Panc1 (cell line): ENCODE results near the gene GOLGB1. TPM values are rescaled to one million over a fixed set of nuclear protein-coding genes. Genes with fewer than 3 reads are reported as not detected.

ENCODE experiments used
- ATAC-seq: fragments of 200-7000 bp; cut with Tn5 transposase; 2 replicates; pipeline ENCODE4 v1.9.1; 2020; ENCODE audit warnings: mild to moderate bottlenecking, moderate library complexity
- BruUV-seq: library from RNA; stranded (reverse); fragments of 400-500 nt; replicated peaks from 2 replicates; lab custom pipeline; 2021; lab: Mats Ljungman, UMichigan
- CTCF ChIA-PET: fragments of 300-600 bp; sonication (Branson Sonifier 250); formaldehyde crosslinking; loops from one replicate; lab custom pipeline; 2022; ENCODE audit warnings: antibody characterized with exemption; lab: Charles Lee
- POLR2A ChIA-PET: fragments of 300-600 bp; sonication (Branson Sonifier 250); formaldehyde crosslinking; loops from one replicate; lab custom pipeline; 2022; ENCODE audit warnings: antibody characterized with exemption; lab: Charles Lee
- DNase-seq: peaks from one replicate; pipeline ENCODE4 v3.0.0-alpha.2; 2010; ENCODE audit warnings: low read depth, low spot score
- H3K27ac ChIP-seq: 2 replicates; pipeline ENCODE4 v1.5.1; 2011; ENCODE audit warnings: mild to moderate bottlenecking, low read length, inconsistent platforms
- H3K27me3 ChIP-seq: fragments of 200-500 bp; sonication (Bioruptor generic); 2 replicates; pipeline ENCODE4 v1.6.0; 2014; ENCODE audit warnings: low read length, inconsistent platforms; ENCODE audit not compliant: control insufficient read depth, insufficient read depth
- H3K36me3 ChIP-seq: fragments of 200-500 bp; sonication (Bioruptor generic); 2 replicates; pipeline ENCODE4 v1.5.1; 2014; ENCODE audit warnings: inconsistent platforms, mild to moderate bottlenecking, low read length, moderate library complexity; ENCODE audit not compliant: control insufficient read depth, insufficient read depth
- H3K4me1 ChIP-seq: 2 replicates; pipeline ENCODE4 v1.5.1; 2011; ENCODE audit warnings: inconsistent platforms, mild to moderate bottlenecking, low read length, moderate library complexity; ENCODE audit not compliant: control insufficient read depth, insufficient read depth
- H3K4me3 ChIP-seq, 2 experiments: 2 replicates each; pipeline ENCODE4 v1.5.1; 2011 to 2012; ENCODE audit warnings: low read depth in 2 of 2, low read length in 2 of 2, mild to moderate bottlenecking in 2 of 2, inconsistent platforms in 1 of 2, moderate library complexity in 1 of 2
- H3K9me3 ChIP-seq: fragments of 200-500 bp; sonication (Bioruptor generic); 2 replicates; pipeline ENCODE4 v1.5.1; 2014; ENCODE audit warnings: low read depth, mild to moderate bottlenecking, inconsistent platforms, low read length, moderate library complexity; ENCODE audit not compliant: control insufficient read depth, insufficient read depth
- CTCF ChIP-seq: fragments of 450-650 bp; IDR thresholded peaks from 2 replicates; pipeline ENCODE4 v1.5.1; 2017; ENCODE audit warnings: mild to moderate bottlenecking
- POLR2AphosphoS5 ChIP-seq: IDR thresholded peaks from 2 replicates; pipeline ENCODE4 v1.6.1; 2012; ENCODE audit warnings: mild to moderate bottlenecking, low read depth, low read length, moderate library complexity
- REST ChIP-seq, 2 experiments: IDR thresholded peaks; 2 replicates each; pipeline ENCODE4 v1.6.1; 2011 to 2012; ENCODE audit warnings: low read depth in 2 of 2, control low read depth in 1 of 2, low read length in 1 of 2, mild to moderate bottlenecking in 1 of 2, moderate library complexity in 1 of 2; ENCODE audit not compliant: insufficient read depth in 1 of 2
- SIN3A ChIP-seq: IDR thresholded peaks from 2 replicates; pipeline ENCODE4 v1.6.1; 2012; ENCODE audit warnings: low read depth, mild to moderate bottlenecking, low read length, moderate library complexity, borderline replicate concordance; ENCODE audit not compliant: insufficient read depth
- TCF7L2 ChIP-seq: IDR thresholded peaks from 2 replicates; pipeline ENCODE4 v1.6.1; 2011; ENCODE audit warnings: mild to moderate bottlenecking, low read depth, low read length, inconsistent platforms
- in situ Hi-C: cut with HindIII; loops from 2 replicates; pipeline ENCODE4 v1.10.0; 2016; ENCODE audit warnings: low sequenced_read_pairs, low pct_unique_long_range_greater_than_20kb
- intact Hi-C: fragments of 100-400 bp; cut with micrococcal nuclease; formaldehyde crosslinking; loops from one replicate; pipeline ENCODE4 v1.10.0; 2022; ENCODE audit not compliant: unreplicated experiment
- total RNA-seq: library from RNA; stranded (reverse); gene quantifications from one replicate; pipeline ENCODE4 v1.2.1, GENCODE V29; 2021; ENCODE audit not compliant: unreplicated experiment

GOLGB1 gene
- total RNA-seq, 1 experiment from 2014 or later, result 49.7 TPM

GRCh38 chr3:121707531-121708273 lies 41.8 kb downstream of the GOLGB1 start:
- no peaks in the 10 kb centered on the region for H3K36me3 ChIP-seq
- no peaks in the 10 kb centered on the region for H3K9me3 ChIP-seq
- CTCF ChIA-PET, result no interaction called here
- no peak overlapping the region for H3K27ac ChIP-seq
- no peaks in the 10 kb centered on the region for H3K4me1 ChIP-seq
- in situ Hi-C loops (no loop called here), intact Hi-C loops (no loop called here)
- ATAC-seq (no peak), DNase-seq (no peak)
- POLR2A ChIA-PET, result interaction anchor here (0.6 to 1.0 kb wide), 2 partner anchors 13 to 20 kb away, joined by 3 to 4 read pairs; no protein-coding TSS in a partner anchor
- TF ChIP-seq TCF7L2 (no peak), REST (IDR thresholded peaks at IDR 0.05; ENCODE audit: insufficient read depth in 1 of 2, low read depth in 2 of 2, low read length in 1 of 2) (no peak), SIN3A (no peak), POLR2AphosphoS5 (no peak), CTCF (no peak)
- H3K4me3 ChIP-seq, result no peak overlapping the region
- H3K27me3 ChIP-seq, result no peaks in the 10 kb centered on the region
- no TSS peak for BruUV-seq

GRCh38 chr3:121705541-121705940 lies 44.0 kb downstream of the GOLGB1 start:
- H3K36me3 ChIP-seq, result no peaks in the 10 kb centered on the region

More at GRCh38 chr3:121705541-121705940, 44.0 kb downstream of the GOLGB1 start:
- POLR2A ChIA-PET, result no interaction called here
- in situ Hi-C loops (no loop called here), intact Hi-C loops (no loop called here)
- H3K27ac ChIP-seq, result no peak overlapping the region
- no peak overlapping the region for H3K4me3 ChIP-seq
- H3K4me1 ChIP-seq, result no peaks in the 10 kb centered on the region
- no peak for TF ChIP-seq REST (IDR thresholded peaks at IDR 0.05; ENCODE audit: insufficient read depth in 1 of 2, low read depth in 2 of 2, low read length in 1 of 2)
- no peak for TF ChIP-seq POLR2AphosphoS5
- no peak for TF ChIP-seq CTCF
- no peak for TF ChIP-seq TCF7L2
- no peak for TF ChIP-seq SIN3A
- H3K9me3 ChIP-seq, result no peaks in the 10 kb centered on the region
- no TSS peak for BruUV-seq
- ATAC-seq (no peak), DNase-seq (no peak)
- CTCF ChIA-PET, result no interaction called here
- no peaks in the 10 kb centered on the region for H3K27me3 ChIP-seq
